Right ventricle myocardium inferior (tissue), 1 donor: ENCODE data around the gene FBXO3. TPM values are rescaled to one million over a fixed set of nuclear protein-coding genes. Genes with fewer than 3 reads are reported as not detected.
"Not testable (repeated sequence)": the region's sequence is repeated elsewhere in the genome, so short reads cannot be mapped to it uniquely, and the experiment has no call there.

Source experiments
- ATAC-seq: fragments of 200-7000 bp; cut with Tn5 transposase; one replicate; pipeline ENCODE4 v1.9.1; 2020; ENCODE audit warnings: mild to moderate bottlenecking, moderate library complexity
- DNase-seq: peaks from one replicate; pipeline ENCODE4 v3.0.0; 2021; ENCODE audit errors: missing footprints
- intact Hi-C: fragments of 100-400 bp; cut with DNase I; formaldehyde crosslinking; loops from one replicate; pipeline ENCODE4 v1.11.0; 2022
- total RNA-seq: library from RNA; stranded (reverse); fragmentation: NEBNext Ultra II Directional; extraction: Animal tissue kit (Norgen Biotek cat#: 25700); gene quantifications from one replicate; pipeline ENCODE4 v1.2.1, GENCODE V29; 2021
- donor health status: DM: no; HTN: yes; CAD: no; lungs with severe emphysema.

Gene FBXO3
- total RNA-seq, 1 donor from 2014 or later: 46.4 TPM

DNA sequence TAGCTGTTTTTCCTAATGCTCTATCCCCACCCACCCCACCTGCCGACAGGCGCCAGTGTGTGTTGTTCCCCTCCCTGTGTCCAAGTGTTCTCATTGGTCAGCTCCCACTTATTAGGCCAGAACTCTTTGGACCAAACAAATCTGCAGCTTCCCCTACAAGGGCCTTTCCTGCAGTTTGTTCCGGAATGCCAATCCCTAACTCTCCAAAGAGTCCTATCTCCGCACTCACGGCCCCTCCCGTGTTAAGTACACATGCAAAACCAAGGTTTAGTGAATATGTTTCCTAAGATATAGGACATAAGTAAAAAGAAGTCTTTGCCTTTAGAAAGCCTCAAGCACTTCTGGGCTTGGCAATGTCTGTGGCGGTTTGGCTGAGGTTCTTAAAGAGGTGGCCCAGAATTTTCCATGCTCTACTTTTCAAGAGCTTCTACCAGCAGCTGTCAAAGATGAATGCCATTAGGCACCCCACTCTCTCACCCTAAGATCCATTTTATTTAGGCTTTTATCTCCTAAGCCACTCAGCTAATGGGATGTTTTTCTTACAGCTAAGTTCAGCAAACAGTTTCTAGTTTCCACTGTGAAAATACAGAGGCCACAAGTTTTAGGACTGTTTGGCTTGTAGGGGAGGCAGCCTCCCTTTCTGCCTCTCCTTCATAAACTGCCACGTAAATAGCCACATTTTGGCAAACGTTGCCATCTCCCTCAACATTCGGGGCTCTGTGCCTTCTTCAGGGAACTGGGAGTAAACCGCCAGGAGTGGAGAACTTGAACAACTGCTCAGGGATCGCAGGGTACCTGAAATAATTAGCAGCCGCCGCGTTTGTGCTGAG, 39.7 kb downstream of the FBXO3 start:
- DNase-seq: no peak

DNA sequence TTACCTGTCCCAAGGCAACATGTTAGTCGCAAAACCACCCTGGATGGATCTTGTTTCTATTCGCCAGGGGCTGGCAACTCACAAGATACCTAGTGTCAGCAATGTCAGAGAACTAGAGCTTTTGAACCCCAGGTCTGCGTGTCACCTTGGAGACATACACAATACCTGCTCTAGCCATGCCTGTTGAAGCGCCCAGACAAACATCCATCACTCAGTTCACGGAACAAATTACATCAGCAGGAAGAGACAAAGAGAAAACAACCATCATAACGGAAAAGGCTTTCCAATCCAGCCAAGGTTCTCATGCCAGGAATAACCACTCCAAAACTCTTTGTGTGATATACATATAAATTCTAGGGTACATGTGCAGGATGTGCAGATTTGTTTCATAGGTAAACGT, 40.3 kb downstream of the FBXO3 start:
- no peak for DNase-seq
- ATAC-seq: no peak
- intact Hi-C loops: loop anchor here (2.0 kb wide), 1 partner anchor 33 kb away; the partner anchor contains the start of gene C11orf91

More for the DNA sequence above, 39.7 kb downstream of the FBXO3 start:
- intact Hi-C loops: loop anchor here (2.0 kb wide), 1 partner anchor 34 kb away; the partner anchor contains the start of gene C11orf91
- ATAC-seq: no peak

DNA sequence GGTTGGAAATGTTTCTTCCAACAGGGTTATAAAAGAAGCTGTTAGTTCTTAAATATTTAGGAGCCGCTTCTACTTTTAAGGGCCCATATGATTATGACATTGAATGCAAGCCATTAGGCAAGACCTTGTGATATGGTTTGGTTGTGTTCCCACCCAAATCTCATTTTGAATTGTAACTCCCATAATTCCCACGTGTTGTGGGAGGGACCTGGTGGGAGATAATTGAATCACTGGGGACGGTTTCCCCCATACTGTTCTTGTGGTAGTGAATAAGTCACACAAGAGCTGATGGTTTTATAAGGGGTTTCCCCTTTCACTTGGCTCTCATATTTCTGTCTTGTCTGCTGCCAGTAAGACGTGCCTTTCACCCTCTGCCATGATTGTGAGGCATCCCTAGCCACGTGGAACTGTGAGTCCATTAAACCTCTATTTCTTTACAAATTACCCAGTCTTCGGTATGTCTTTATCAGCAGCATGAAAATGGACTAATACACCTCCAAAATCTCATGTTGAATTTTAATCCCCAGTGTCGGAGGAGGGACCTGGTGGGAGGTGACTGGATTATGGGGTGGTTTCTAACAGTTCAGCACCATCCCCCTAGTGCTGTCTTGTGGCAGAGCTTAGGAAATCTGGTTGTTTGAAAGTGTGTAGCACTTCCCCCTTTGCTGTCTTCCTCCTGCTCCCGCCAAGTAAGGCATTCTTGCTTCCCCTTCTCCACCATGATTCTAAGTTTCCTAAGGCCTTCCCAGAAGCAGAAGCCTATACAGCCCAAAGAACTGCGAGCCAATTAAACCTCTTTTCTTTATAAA, 42.4 kb downstream of the FBXO3 start:
- DNase-seq: no peak
- ATAC-seq: no peak
- intact Hi-C loops: no loop called here

DNA sequence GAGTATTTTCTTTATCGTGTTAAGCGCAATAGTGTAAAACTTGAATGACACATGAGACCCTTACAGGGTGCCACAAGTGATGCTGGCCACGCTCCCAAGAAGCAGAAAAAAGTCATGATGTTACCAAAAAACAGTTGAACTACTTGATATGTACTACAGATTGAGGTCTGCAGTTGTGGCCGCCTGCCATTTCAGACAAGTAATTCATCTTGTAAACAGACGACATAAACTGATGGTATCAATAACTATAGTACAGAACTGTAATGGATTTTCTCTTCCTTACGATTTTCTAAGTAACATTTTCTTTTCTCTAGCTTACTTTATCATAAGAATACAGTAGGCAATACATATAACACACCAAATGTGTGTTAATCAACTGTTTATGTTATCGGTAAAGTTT, 43.6 kb downstream of the FBXO3 start:
- no peak for DNase-seq
- intact Hi-C loops: no loop called here
- ATAC-seq: no peak

DNA sequence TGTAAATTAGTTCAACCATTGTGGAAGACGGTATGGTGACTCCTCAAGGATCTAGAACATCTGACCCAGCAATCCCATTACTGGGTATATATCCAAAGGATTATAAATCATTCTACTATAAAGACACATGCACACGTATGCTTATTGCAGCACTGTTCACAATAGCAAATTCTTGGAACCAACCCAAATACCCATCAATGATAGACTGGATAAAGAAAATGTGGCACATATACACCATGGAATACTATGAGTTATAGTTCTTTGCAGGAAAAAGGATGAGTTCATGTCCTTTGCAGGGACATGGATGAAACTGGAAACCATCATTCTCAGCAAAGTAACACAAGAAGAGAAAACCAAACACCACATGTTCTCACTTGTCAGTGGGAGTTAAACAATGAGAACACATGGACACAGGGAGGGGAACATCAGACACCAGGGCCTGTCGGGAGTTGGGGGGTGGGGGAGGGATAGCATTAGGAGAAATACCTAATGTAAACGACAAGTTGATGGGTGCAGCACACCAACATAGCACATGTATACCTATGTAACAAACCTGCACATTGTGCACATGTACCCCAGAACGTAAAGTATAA, 45.2 kb downstream of the FBXO3 start:
- DNase-seq, intact Hi-C loops, ATAC-seq: not testable (repeated sequence)

DNA sequence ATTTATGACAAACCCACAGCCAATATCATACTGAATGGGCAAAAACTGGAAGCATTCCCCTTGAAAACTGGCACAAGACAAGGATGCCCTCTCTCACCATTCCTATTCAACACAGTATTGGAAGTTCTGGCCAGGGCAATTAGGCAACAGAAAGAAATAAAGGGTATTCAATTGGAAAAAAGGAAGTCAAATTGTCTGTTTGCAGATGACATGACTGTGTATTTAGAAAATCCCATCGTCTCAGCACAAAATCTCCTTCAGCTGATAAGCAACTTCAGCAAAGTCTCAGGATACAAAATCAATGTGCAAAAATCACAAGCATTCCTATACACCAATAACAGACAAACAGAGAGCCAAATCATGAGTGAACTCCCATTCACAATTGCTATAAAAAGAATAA, 46.8 kb downstream of the FBXO3 start:
- DNase-seq, intact Hi-C loops: not testable (repeated sequence)

DNA sequence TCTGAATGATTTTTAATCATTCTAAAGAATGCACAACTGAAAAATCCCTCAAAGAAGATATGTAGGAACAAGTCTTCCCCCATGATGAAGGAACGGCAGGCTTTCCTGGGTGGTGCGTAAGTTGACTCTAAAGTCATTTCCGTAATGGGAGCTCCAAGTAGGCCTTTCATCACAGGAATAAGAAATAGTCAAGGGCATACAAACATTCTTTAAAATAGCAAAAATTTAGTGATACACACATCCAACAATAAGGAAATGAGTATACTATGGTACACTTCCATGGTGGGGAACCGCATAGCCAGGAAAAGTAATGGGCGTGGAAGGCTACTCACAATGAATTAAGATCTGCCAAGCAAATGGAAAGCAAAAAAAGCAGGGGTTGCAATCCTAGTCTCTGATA, 48.8 kb downstream of the FBXO3 start:
- DNase-seq (no peak), ATAC-seq (no peak)
- intact Hi-C loops: no loop called here

More for the DNA sequence above, 46.8 kb downstream of the FBXO3 start:
- not testable (repeated sequence) for ATAC-seq

DNA sequence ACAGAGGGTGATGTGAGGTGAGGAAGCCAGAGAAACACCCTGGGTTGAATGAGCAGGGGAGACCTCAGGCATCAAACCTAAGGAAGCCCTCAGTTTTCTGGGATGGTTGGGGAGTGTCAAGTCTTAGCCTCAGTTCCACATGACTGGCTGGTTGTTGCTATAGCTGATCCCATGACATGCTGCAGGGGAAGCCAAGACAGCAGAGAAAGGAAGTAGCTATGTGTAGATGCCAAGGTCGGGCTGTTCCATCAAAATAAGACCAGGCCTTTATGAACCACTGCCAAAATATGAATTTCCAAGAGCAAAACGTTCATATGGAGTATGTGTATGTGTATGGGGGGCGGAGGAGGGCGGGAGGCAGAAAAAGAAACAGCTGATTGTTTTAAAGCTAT, 49.7 kb downstream of the FBXO3 start:
- ATAC-seq: peak; percentile 77
- DNase-seq: peak; percentile 54
- intact Hi-C loops: no loop called here

DNA sequence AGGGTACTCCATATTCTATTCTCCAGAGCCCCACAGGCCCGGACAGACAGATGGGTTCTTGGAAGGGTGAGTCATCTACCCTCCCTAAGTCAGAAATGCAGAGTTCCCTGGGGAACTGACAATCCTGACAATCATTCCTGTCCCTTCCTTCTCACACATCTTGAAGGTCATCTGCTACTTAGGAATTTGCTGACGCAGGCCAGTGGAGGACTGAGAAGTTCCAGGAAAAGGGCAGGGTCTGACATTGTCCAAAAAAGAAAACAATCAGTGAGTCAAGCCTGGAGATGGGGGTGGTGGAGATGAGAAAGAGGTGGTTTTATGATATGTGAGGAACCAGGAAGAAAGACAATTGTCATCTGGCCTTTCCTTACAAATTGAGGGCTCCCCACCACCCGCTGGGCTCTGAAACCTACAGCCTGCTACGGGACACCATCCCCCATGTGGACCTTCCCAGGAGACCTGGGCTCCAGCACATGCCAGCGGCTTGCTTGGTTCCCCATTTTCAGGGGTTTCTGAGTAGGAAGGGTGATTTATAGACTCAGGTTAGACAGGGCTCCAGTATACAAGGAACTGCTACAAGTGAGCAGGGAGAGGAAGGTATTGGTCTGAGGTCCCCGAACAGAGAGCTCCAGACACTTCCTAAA, 51.0 kb downstream of the FBXO3 start:
- ATAC-seq (peak; percentile 63), DNase-seq (peak; percentile 57)
- intact Hi-C loops: no loop called here

DNA sequence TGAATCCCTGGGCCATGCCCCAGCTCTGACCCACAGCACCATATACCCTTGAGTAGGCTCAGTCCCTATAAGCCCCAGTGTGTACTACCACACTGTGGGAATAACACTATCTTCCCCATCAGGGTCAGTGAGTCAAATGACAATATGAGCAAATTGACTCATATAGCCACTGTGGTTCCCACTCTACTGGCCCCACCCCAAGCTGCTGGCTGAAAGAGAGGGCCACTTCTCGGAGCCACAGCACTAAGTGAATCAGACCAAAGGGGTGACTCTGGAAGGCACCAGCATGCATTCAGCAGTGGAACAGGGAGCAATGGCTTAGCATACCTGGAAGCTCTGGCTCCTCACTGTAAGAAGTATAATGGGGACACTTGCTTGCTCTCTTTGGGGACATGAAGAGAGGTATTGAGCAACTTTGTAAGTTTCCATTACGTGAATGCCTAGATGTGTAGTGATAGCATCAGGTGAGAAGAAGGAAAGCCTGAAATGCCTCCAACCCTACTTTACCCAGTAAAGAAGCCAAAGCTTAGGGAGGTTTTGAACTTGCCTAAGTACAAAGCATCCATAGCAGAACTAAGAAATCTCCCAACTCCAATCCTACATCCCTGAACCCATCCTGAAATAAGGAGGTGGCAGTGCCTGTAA, 51.6 kb downstream of the FBXO3 start:
- ATAC-seq: peak; percentile 17
- intact Hi-C loops: no loop called here
- no peak for DNase-seq

DNA sequence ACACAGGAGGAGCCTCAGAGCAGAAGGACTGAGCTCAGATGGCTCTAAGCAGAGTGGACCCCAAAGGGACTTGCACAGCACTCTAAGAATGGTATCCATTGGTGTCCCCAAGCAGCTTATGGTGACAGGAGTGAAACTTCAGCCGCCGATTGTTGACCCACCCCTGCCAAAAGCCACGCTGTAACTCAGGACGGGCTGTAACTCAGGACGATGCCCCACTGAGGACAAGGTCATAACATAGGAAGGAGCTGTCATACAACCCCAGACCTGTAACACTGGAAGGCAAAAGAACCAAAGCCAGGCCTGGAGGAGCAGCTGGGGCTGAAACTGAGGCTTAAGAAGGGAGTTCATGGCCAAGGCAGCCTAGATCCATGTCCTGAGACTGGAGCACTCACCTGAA, 52.3 kb downstream of the FBXO3 start:
- no peak for DNase-seq
- intact Hi-C loops: no loop called here
- no peak for ATAC-seq

DNA sequence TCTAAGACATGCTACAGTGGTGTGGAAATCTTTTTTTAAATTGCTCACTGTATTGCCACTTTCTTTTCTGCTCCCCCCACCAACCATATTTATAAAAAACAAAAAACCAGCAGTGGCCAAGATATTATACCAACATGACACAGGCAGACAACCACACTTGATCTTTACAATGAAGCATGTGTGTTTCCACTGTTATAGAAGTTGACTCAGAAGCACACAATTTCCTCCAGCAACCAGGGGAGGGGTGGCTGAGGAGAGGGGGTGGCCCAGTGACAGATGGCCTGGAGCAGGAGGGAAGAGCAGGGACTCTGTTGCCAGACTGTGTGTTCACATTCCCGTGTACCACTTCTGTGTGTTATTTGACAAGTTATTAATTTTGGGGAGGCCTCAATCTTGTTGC, 52.9 kb downstream of the FBXO3 start:
- intact Hi-C loops: no loop called here
- no peak for ATAC-seq
- DNase-seq: no peak

DNA sequence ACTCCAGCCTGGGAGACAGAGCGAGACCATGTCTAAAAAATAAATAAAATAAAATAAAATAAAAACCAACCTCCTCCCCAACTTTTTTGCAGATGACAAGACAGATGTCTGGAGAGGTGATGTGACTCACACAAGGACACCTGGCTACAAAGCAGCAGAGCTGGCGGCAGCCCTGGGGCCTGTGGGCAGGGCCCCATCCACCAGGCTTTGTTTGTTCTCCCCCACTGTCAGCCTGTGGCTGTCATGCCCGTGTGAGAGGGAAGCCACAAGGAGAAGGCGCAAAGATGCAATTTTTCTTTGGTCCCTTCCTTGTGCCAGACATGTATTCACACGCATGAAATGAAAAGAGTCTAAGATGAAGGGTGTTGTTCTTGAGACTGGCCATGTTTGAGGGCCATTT, 54.7 kb downstream of the FBXO3 start:
- ATAC-seq (no peak), DNase-seq (no peak)
- intact Hi-C loops: no loop called here

DNA sequence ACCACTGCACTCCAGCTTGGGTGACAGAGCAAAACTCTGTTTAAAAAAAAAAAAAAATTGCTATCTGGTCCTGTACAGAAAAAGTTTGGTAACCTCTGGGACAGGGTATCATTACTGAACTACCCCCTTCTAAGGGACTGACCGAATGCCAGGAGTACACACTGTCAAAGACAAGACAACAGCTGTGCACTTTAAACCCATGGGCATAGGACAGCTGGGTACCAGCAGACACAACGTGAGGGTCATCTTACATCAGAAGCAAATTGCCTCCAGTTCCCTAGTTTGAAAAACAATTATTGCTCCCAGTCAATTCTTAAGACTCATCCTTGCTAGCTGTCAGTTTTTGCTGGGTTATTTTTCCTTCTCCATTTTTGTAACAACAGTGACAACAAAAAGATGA, 55.9 kb downstream of the FBXO3 start:
- intact Hi-C loops: no loop called here
- no peak for DNase-seq
- no peak for ATAC-seq

DNA sequence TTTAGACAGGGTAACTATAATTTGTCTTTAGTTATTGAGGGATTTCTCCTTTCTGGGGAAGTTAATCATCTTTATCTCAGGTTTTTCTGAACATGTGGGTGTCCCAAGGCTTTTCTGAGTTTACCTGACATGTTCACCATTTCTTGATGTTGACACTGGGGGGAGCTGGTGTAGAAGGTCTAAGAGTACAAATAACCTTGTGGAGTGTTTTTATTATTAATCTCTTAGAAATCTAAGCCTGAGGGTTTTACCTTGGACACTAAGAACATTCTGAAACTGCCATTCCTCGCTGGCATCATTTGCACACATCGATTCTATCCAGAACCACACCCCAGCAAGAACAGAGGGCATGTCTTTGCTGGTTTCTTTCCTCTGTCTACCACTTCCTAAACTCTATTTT, 58.1 kb downstream of the FBXO3 start:
- ATAC-seq: no peak
- intact Hi-C loops: no loop called here
- DNase-seq: no peak

DNA sequence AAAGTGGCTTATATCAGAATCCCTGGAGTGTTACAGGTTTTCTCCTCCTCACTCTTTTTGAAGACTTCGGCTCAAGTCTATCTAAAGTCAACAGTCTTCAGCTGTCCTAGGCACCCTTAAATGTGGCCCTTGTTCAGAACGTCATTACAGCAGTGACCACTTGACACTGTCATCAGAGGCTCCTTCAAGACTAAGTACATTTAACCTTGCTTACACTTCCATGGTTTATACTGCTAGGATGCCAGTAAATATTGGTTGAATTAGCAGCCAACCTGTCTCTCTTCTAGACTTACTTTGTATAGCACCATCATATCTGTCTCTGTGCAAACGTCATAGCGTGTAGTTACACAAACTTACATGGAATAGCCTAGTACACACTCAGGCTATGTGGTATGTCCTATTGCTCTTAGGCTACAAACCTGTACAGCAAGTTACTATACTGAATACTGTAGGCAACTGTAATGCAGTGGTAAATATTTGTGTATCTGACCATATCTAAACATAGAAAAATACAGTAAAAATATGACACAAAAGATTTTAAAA, 60.4 kb downstream of the FBXO3 start:
- intact Hi-C loops: no loop called here
- peak; percentile 36 for ATAC-seq
- DNase-seq: no peak

DNA sequence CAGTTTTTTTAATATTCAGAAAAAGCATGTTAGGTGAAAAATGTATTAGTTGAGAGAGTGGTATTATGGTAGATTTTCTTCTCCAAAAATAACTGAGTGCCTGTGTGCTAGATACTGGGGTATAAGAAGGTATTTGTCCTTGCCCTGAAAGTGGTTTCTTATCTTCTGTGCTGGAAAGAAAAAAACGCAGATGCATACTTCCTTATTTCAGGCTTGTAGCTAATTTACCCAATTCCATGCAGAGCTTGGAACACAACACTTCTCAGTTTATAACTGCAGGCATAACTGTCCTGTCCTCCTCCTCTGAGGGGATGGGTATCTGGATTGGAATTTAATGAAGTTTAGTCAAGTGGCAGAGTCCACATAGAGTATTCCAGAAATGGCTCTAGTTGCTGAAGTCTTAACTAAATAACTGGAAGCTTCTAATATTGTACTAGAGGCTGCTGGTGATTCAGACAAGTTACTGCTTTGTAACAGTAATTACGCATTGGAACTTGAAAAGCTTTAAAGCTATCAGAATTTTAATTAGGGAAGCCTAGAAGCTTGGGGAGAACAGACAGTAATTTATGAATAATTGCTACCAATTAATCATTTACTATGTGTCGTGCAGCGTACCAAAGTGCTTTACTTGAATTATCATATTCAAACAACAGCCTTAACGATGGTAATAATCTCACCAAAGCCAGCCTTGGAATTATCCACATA, 61.0 kb downstream of the FBXO3 start:
- no peak for ATAC-seq
- no peak for DNase-seq
- intact Hi-C loops: no loop called here

DNA sequence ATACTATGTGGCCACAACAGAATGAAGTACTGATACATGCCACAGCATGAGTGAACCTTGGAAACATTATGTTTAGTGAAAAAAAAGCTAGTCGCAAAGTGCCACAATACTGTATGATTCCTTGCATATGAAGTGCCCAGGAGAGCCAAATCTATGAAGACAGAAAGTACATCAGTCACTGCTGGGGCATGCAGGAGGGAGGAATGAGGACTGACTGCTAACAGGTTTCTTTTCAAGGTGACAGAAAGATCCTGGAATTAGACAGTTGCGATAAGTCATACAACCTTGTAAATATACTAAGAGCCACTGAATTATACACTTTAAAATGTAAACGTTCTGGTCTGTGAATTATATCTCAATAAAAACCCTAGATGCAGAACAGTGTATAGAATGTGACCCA, 61.9 kb downstream of the FBXO3 start:
- no peak for ATAC-seq
- intact Hi-C loops: no loop called here
- no peak for DNase-seq
